Hematopoietic multipotent progenitor cell treated with erythropoietin and hydrocortisone succinate and interleukin-3 and kit ligand, for 8 days (in vitro differentiated cells): Measurements from ENCODE around the gene GJA9.
A peak's percentile ranks its signal among the peaks of the same experiment; 100 is the strongest.
"Not testable (repeated sequence)": the region's sequence is repeated elsewhere in the genome, so short reads cannot be mapped to it uniquely, and the experiment has no call there.

Experiments
- DNase-seq: peaks from one replicate; pipeline ENCODE4 v3.0.0-alpha.2; 2015

Gene GJA9

DNA sequence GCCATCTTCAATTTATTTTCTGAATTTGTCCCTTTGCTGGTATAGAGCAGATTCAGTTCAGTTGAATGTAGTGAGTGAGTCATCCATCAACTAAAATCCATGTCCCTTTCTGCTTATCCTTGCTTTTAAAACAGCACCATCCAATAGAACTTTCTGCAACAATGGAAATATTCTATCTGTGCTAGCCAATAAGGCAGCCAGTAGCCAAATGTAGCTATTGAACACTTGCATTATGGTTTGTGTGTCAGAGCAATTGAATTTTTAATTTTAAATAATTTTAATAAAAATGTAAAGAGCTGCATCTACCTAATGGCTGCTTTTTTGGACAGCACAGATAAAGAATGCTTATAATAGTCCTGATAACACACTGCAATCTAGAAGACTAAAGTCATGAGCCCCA lies at the start of gene GJA9:
Gene GJA9, minus strand, starts transcription at position 101 of the 400 bp plus-strand sequence. CDS start 5,489 bp downstream, outside the sequence.
- no peak for DNase-seq

- DNase-seq: no peak
These were observed 48.1 kb upstream of the GJA9 start for GRCh38 chr1:38929476-38929875.

DNA sequence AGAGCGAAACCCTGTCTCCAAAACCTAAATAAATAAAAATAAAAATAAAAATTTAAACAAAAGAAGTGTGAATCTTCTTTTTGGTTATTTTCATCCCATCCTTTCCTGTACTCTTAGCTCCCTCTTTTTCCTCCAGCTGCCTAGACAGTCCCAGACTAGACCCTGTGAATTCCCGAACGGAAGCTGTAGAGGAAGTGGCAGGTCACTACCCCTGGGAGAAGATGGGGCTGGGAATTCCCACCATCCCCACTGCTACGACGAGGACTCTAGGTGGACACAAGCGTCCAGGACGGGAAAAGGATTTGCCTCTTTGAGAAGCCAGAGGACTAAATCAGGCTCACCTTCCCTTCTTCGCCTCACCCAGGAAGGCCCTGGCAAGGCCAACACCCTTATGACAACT lies 47.7 kb upstream of the GJA9 start:
- DNase-seq: no peak

DNA sequence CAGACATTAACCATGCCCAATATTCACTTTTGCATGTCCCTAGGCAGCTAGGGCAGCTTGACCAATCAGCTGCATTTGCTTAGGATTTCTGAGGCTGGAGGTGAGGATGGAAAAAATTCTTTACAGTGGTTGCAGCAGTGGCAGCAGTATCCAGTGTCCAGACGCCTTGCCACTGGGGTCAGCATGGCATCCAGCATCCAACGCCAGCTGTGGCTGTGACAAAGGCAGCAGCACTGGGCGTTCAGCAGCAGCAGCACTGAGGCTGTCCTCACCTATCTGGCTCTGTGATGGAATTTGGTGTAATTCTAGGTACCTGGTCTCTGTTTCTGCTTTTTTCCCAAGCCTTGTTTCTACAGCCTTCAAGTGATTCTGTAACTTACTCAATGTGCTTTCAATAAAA lies 44.7 kb upstream of the GJA9 start:
- DNase-seq: no peak

DNA sequence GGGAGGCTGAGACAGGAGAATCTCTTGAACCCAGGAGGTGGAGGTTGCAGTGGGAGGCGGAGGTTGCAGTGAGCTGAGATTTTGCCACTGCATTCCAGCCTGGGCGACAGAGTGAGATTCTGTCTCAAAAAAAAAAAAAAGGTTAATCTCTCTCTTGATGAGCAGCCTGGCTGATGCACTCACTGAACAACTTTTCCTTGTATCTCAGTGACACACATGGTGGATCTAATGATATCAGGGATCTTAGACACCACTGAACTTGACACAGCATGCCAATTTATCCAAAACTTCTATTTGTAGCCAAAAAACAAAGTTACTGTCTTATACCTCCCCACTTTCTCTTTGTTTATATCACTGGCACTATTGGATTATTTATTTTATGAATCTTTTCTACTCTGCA lies 44.0 kb upstream of the GJA9 start:
- peak; percentile 70 for DNase-seq

- DNase-seq: peak; percentile 38
These were observed 42.2 kb upstream of the GJA9 start for GRCh38 chr1:38923607-38924006.

- DNase-seq: no peak
These were observed 37.7 kb upstream of the GJA9 start for GRCh38 chr1:38919130-38919529.

DNA sequence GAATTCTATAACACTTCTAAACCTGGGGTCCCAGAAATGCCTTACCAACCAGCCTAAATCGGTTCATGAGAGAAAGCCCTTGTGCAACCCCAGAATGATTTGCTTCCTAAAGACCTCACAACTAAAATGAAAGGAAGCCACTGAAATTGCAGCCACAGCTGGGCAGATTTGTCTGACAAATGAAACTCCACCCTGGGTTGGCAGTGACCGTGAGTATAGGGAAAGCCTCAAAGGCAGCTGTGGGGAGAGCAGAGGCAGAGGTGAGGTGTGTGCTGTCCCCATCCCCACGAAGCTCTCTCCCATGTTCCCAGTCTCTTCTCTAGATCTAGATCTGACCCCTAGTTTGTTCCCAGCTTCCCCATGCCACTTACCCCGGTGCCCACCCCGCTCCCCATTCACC lies 37.2 kb upstream of the GJA9 start:
- DNase-seq: no peak

DNA sequence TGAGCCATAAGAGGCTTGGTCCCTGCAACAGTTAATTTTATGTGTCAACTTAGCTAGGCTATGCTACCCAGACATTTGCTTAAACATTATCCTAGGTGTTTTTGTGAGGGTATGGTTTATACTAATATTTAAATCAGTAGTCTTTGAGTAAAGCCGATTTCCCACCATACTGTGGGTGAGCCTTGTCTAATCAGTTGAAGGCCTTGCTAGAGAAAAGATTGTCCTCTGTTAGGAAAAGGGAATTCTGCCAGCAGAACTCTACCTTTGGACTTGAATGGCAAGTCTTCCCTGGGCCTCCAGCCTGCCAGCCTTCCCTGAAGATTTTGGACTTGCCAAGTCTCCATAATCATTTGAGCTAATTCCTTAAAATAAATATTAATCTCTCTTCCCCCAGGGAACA lies 36.4 kb upstream of the GJA9 start:
- DNase-seq: no peak

- DNase-seq: peak; percentile 33
These were observed 36.0 kb upstream of the GJA9 start for GRCh38 chr1:38917337-38917736.

DNA sequence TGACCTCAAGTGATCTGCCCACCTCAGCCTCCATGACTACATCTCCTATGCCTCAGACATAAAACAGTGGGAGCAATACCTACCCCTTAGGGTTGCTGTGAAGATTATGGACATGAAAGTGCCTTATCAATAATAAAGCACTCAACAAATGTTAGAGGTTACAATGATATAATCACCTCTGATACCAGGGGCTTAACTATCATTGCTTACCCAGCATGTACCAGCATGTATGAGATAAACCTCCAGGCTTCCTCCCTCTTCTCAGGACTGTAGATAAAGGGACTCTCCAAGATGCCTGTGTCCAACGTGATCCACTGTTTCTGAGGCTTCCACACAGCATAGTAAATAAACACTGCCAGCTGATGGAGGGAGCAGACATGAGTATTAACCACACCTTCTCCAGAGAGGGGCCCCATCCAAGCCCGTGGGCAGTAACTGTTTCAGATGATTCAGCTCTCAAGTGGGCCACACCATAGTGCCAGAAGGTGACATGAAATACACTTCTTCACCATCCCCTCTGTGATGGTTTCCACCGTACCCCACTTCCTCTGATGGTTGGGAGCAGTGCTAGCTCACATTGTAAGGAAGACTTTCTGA lies 34.1 kb upstream of the GJA9 start:
- peak; percentile 98 for DNase-seq

- not testable (repeated sequence) for DNase-seq
These were observed 33.5 kb upstream of the GJA9 start for GRCh38 chr1:38914908-38915307.

GRCh38 chr1:38908821-38909220 lies 27.4 kb upstream of the GJA9 start:
- DNase-seq: no peak

GRCh38 chr1:38905985-38906384 lies 24.6 kb upstream of the GJA9 start:
- DNase-seq: no peak

GRCh38 chr1:38899560-38899959 lies 18.2 kb upstream of the GJA9 start:
- DNase-seq: no peak

GRCh38 chr1:38898653-38899230 lies 17.4 kb upstream of the GJA9 start:
- DNase-seq: no peak

GRCh38 chr1:38896169-38896568 lies 14.8 kb upstream of the GJA9 start:
- DNase-seq: no peak

DNA sequence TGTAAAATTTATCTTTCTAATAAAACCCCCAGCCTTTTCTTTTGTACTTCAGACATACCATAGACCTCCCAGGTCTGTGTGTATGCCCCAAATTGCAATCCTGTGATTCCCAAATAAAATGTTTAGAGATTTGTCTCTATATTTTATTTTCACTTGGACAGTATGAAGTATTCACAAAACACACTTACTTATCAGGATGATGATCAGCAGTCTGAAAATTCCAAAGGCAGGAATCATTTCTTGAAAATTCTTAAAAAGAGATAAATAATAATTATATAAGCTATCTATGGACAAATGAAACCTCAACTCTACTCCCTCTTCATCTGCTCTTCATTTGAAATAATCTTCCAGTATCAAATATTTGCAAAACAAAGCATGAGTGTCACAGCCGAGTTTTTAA lies 11.6 kb upstream of the GJA9 start:
- DNase-seq: no peak

- DNase-seq: peak; percentile 13
These were observed 10.4 kb upstream of the GJA9 start for GRCh38 chr1:38891753-38892152.

GRCh38 chr1:38889589-38889988 lies 8.2 kb upstream of the GJA9 start:
- no peak for DNase-seq

GRCh38 chr1:38888423-38889333 lies 7.3 kb upstream of the GJA9 start:
- DNase-seq: no peak

GRCh38 chr1:38885092-38885491 lies 3.7 kb upstream of the GJA9 start:
- no peak for DNase-seq

DNA sequence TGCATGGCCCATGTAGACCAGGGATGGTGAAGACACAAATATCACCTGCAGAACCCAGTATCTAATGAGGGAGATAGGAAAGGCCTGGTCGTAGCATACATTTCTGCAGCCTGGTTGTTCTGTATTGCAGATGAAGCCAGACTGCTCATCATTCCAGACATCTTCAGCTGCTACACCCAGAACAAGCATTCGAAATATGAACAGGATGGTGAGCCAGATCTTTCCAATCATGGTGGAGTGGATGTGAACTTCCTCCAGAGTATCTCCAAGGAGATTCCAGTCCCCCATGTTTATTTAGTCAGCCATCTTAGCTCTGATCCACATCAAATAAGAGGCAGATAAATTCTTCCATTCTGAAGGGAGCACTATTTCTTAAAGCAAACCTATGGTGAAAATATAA lies 5.6 kb downstream of the GJA9 start:
- DNase-seq: no peak
